Activated CD8-positive, alpha-beta memory T cell treated with anti-CD3 and anti-CD28 coated beads for 4 hours (primary cell): Measurements from ENCODE around the gene UBE2K.
"Not testable (repeated sequence)": the region's sequence is repeated elsewhere in the genome, so short reads cannot be mapped to it uniquely, and the experiment has no call there.

Experiments used
- DNase-seq, 2 donors: peaks; one replicate each; pipeline ENCODE4 v3.0.0-alpha.2; 2020; ENCODE audit warnings: low read depth in 2 of 2

The UBE2K gene

GRCh38 chr4:39689970-39690369 is 8.0 kb upstream of the UBE2K start:
- DNase-seq: no peak

DNA sequence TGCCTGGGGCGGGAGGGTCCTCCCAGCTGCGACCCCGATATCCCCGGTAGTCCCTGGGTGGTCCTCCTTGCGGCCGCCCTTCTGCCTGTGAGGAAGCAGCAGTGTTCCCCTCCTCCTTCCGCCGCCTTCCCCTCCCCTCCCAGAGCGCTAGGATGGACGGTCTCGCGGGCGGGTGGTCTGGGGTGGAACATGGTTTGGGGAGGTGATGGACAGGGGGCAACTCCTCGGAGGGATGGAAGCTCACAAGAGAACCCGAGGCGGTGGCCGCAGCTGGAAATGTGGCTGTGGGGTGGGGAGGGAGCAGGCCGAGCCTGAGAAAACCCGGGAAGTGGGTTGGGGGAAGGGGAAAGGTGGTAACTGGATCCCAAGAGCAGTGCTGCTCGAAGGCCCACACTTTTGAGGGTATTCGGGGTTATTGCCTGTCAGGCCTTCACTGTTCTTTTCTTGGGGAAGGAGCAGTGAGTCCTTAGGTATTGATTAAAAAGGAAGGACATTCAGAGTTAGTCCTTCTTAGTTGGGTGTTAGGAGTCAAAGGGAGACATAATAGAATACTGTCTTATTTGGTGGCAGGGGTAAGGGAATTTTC is 581 bp downstream of the UBE2K start:
- DNase-seq: no peak

- DNase-seq: no peak
These were observed 1.9 kb downstream of the UBE2K start for GRCh38 chr4:39699687-39700409.

GRCh38 chr4:39700554-39700953 is 2.6 kb downstream of the UBE2K start:
- no peak for DNase-seq

- no peak for DNase-seq
These were observed 4.8 kb downstream of the UBE2K start for GRCh38 chr4:39702716-39703115.

- not testable (repeated sequence) for DNase-seq
These were observed 6.9 kb downstream of the UBE2K start for GRCh38 chr4:39704789-39705188.

GRCh38 chr4:39706334-39706733 is 8.4 kb downstream of the UBE2K start:
- no peak for DNase-seq

DNA sequence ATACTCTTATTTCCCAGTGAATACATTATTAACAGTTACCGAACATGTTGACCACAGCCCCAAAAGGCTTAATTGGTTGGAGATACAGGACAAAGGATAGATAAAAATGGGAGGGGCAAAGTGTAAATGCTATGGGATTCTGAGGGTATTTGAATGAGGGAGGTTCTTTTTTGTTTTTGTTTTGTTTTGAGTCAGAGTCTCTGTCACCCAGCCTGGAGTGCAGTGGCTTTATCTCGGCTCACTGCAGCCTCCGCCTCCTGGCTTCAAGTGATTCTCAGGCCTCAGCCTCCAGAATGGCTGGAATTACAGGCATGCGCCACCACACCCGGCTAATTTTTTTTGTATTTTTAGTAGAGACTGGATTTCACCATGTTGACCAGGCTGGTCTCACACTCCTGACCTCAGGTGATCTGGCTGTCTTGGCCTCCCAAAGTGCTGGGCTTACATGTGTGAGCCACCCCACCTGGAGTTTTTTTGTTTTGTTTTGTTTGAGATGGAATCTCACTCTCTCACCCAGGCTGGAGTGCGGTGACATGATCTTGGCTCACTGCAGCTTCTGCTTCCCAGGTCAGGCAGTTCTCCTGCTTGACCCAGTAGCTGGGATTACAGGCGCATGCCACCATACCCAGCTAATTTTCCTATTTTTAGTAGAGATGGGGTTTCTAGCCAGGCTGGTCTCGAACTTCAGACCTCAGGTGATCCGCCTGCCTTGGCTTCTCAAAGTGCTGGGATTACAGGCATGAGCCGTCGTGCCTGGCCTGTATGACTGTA is 9.0 kb downstream of the UBE2K start:
- DNase-seq: no peak

DNA sequence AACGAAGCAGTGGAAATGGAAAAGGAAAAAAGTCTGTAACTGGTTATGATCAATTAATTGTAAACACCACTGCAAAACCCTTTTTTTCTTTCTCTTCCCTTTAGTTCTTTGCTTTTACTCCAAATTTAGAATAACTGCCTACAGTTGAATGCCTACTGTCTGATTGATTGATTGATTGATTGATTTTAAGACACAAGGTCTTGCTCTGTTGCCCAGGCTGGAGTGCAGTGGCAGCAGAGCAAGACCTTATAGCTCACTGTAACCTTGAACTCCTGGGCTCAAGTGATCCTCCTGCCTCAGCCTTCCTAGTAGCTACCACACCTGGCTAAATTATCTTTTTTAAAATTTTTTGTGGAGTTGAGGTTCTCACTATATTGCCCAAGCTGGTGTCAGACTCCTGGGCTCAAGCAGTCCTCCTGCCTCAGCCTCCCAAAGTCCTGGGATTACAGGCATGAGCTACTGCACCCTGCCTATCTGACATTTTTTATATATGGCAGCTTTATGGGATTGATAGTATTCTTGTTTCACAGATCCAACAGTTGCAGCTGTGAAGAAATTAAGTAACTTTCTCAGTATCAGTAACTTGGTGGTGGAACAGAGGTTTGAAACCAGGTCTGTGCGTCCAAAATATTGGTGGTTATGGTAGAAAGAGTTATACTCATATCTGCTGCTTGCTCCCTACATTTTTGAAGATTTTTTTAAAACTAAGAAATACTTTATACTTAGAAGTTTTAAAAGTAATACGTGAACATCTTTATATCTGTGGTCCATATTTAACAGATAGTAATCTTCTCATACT is 12.4 kb downstream of the UBE2K start:
- no peak for DNase-seq

GRCh38 chr4:39712819-39713607 is 15.1 kb downstream of the UBE2K start:
- no peak for DNase-seq

DNA sequence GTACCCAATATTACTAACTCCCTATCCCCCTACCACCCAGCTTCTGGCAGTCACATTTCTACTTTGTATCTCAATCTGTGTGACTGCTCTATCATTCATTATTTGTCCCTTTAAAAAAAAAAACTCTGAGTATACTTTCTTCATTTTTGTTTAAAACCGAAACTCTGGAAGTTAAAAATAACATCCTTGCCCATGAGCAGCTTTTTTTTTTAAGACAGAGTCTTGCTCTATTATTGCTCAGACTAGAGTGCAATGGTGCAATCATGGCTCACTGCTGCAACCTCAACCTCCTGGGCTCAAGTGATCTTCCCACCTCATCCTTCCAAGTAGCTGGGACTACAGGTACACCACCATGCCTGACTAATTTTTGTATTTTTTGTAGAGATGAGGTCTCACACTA is 15.8 kb downstream of the UBE2K start:
- DNase-seq: no peak

- no peak for DNase-seq
These were observed 16.2 kb downstream of the UBE2K start for GRCh38 chr4:39714166-39714565.

- no peak for DNase-seq
These were observed 17.9 kb downstream of the UBE2K start for GRCh38 chr4:39715788-39716187.

DNA sequence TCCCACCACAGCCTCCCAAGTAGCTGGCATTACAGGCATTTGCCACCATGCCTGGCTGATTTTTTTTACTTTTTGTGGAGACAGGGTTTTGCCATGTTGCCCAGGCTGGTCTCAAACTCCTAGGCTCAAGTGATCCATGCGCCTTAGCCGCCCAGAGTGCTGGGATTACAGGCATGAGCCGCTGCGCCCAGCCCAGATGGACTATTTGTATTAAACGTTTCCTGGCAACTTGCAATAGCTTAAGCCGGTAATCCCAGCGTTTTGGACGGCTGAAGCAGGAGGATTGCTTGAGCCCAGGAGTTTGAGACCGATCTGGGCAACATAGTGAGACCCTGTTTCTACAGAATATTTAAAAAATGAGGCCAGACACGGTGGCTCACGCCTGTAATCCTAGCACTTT is 18.4 kb downstream of the UBE2K start:
- DNase-seq: no peak

DNA sequence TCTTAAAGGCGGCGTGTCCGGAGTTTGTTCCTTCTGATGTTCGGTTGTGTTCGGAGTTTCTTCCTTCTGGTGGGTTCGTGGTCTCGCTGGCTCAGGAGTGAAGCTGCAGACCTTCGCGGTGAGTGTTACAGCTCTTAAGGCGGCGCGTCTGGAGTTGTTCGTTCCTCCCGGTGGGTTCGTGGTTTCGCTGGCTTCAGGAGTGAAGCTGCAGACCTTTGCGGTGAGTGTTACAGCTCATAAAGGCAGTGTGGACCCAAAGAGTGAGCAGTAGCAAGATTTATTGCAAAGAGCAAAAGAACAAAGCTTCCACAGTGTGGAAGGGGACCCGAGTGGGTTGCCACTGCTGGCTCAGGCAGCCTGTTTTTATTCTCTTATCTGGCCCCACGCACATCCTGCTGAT is 19.8 kb downstream of the UBE2K start:
- DNase-seq: not testable (repeated sequence)

DNA sequence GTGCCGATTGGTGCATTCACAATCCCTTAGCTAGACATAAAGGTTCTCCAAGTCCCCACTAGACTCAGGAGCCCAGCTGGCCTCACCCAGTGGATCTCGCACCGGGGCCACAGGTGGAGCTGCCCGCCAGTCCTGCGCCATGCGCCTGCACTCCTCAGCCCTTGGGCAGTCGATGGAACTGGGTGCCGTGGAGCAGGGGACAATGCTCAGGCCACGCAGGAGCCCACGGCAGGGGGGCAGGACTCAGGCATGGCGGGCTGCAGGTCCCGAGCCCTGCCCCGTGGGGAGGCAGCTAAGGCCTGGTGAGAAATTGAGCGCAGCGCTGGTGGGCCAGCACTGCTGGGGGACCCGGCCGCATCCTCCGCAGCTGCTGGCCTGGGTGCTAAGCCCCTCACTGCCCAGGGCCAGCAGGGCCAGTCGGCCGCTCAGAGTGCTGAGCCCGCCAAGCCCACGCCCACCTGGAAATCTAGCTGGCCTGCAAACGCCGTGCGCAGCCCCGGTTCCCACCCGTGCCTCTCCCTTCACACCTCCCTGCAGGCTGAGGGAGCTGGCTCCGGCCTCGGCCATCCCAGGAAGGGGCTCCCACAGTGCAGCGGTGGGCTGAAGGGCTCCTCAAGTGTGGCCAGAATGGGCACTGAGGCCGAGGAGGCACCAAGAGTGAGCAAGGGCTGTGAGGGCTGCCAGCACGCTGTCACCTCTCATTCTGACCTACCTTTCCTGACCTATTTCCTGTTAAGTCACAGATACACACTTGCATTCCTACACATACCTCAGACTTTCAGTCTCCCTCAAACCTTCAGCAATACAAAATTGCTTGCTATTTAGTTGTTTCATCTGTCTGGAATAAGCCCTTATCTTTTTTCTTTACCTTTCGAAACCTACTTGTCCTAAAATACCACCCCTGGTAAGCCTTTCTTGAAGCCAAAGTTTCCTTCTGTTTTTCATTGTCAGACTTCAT is 20.7 kb downstream of the UBE2K start:
- no peak for DNase-seq

- DNase-seq: no peak
These were observed 22.1 kb downstream of the UBE2K start for GRCh38 chr4:39719804-39720580.

- DNase-seq: not testable (repeated sequence)
These were observed 23.3 kb downstream of the UBE2K start for GRCh38 chr4:39721273-39721672.

GRCh38 chr4:39721788-39722187 is 23.9 kb downstream of the UBE2K start:
- DNase-seq: no peak
